HG02870 (cell line): Measurements from ENCODE around the gene TNKS1BP1.
A peak's percentile ranks its signal among the peaks of the same experiment; 100 is the strongest.

Source experiments
- ATAC-seq: cut with Tn5 transposase; IDR thresholded peaks from one replicate; pipeline ENCODE4 v1.9.1; 2021; ENCODE audit warnings: mild to moderate bottlenecking, moderate library complexity; ENCODE audit not compliant: unreplicated experiment

The TNKS1BP1 gene

GRCh38 chr11:57262157-57262556, 62.6 kb downstream of the TNKS1BP1 start:
- no peak for ATAC-seq

- ATAC-seq: peak; percentile 63
Measured at GRCh38 chr11:57260937-57261783, 63.6 kb downstream of the TNKS1BP1 start.

- no peak for ATAC-seq
Measured at GRCh38 chr11:57256119-57256518, 68.6 kb downstream of the TNKS1BP1 start.

GRCh38 chr11:57255618-57256017, 69.1 kb downstream of the TNKS1BP1 start:
- no peak for ATAC-seq

GRCh38 chr11:57254631-57255030, 70.1 kb downstream of the TNKS1BP1 start:
- ATAC-seq: no peak

- ATAC-seq: no peak
Measured at GRCh38 chr11:57251491-57252104, 73.2 kb downstream of the TNKS1BP1 start.

- no peak for ATAC-seq
Measured at GRCh38 chr11:57251037-57251436, 73.7 kb downstream of the TNKS1BP1 start.
